NCI-H2171 treated with DMSO at 0.1 percent for 48 hours (cell line): ENCODE data around the gene CACNA1I.

Experiments
- DNase-seq: peaks from one replicate; lab custom pipeline; 2025; lab: John Stamatoyannopoulos, UW

Gene CACNA1I

GRCh38 chr22:39598017-39598965 is 27.7 kb downstream of the CACNA1I start:
- no peak for DNase-seq

DNA sequence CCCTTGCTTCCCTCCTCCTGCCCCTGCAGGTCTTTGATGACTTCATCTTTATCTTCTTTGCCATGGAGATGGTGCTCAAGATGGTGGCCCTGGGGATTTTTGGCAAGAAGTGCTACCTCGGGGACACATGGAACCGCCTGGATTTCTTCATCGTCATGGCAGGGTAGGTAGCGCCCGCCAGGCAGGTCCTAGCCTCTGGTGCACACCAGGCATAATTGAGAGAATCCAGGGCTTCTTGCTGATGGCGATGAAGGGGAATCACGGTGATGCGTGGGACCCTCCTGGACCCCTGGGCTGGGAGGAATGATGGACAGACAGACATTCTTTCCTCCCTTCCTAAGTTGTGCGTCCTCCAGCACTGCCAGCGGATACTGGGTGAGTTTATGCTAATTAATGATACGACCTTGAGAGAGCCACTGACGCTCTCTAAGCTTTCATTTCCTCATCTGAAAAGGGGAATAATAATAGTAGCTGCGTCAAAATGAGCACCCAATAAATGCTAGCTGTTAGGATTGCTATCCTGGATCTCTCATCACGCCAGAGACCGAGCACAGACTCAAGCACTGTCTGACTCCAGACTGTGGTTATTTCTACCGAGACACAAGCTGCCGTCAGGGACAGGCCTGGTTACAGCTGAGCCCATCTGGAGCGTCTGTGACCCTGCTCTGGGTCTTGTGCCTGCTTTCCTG is 30.1 kb downstream of the CACNA1I start:
- DNase-seq, result peak; percentile 24

DNA sequence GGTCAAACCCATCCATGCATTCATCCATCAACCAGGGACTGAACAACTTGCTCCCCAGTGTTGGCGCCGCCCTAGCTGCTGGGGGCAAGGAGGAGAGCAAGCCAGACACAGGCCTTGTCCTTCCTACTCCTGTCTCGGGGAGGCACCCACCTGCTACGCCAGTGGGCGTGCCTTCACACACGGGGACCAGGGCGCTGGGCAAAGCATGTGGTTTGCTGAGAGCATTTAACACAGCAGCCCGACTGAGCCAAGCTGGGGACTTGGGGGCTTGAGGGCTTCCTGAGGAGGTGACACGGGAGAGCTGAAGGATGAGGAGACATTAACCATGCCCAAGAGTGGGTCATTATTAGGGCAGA is 30.6 kb downstream of the CACNA1I start:
- no peak for DNase-seq

DNA sequence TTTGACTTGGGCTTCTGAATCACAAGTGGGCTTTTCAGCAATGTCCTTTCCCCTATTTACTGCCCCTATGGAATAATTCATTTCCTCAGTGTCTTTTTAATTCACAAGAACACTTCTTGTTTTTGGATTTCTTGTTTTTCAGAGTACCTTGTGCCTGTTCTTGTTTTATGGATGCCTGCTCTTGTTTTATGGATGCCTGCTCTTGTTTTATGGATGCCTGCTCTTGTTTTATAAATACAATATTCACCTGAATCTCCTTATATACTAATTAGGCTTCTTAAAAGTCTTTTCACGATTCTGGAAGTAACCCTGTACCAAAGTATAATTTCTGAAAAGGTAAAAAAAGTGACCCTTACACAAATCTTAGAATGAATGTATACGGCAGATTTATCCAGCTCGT is 32.8 kb downstream of the CACNA1I start:
- DNase-seq, result no peak

DNA sequence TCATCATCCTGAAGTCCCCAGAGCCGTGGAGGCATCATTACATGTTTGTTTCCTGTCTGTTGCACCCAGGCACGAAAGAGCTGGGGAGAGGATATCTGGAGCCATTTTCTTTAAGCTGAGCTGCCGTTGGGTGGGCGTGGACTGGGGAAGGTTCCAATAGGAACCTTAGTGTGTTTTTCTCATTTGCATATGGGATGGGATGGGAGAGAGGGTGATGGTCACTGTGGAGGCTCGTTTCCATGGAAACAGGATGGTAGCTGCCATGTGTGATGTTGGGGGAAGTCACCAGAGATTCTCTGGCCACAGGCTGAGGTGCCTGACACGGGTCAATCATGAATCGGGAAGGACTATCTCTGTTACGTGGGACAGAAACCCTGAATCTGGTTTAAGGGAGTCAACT is 39.7 kb downstream of the CACNA1I start:
- DNase-seq, result no peak

DNA sequence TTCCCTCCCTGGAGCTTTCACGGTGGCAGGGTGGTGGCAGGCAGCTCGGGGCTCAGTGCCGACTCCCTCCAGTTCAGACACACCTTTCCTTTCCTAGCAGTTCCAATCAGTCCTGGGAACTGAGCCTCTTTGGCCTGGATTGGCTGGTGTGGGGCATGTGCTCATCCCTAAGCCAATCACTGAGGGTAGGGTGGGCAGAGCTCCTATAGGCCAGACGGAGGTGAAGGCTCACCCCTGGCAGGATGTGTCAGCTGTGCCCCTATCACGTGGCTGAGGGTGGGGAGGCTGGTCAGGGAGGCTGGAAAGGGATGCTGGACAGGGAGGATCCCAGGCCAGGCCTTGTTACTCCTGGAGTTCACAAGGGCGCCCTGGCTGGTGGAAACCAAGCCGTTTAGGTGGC is 40.2 kb downstream of the CACNA1I start:
- no peak for DNase-seq

GRCh38 chr22:39611360-39611759 is 40.8 kb downstream of the CACNA1I start:
- no peak for DNase-seq

- no peak for DNase-seq
These were observed 42.4 kb downstream of the CACNA1I start for GRCh38 chr22:39612811-39613548.

DNA sequence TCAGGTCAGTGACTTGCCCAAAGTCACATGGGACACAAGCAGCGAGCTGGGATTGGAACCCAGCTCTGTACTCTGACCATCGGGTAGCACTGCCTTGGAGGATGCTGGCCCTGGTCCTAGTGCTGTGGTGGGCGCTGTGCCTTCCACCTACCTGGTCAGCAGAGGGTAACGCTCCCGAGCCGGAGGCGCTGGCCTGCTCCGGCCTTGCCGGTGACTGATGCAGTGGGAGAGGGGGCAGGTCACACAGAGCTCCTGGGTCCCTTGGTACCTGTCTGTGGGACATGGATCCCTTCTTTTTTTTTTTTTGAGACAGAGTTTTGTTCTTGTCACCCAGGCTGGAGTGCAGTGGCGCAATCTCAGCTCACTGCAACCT is 43.0 kb downstream of the CACNA1I start:
- no peak for DNase-seq

GRCh38 chr22:39614442-39614841 is 43.9 kb downstream of the CACNA1I start:
- no peak for DNase-seq

- DNase-seq, result no peak
These were observed 45.5 kb downstream of the CACNA1I start for GRCh38 chr22:39616051-39616450.

GRCh38 chr22:39616781-39617180 is 46.2 kb downstream of the CACNA1I start:
- DNase-seq, result no peak

- DNase-seq, result no peak
These were observed 46.8 kb downstream of the CACNA1I start for GRCh38 chr22:39617342-39617741.

- DNase-seq, result no peak
These were observed 47.6 kb downstream of the CACNA1I start for GRCh38 chr22:39617970-39618757.

- no peak for DNase-seq
These were observed 48.5 kb downstream of the CACNA1I start for GRCh38 chr22:39618996-39619530.

DNA sequence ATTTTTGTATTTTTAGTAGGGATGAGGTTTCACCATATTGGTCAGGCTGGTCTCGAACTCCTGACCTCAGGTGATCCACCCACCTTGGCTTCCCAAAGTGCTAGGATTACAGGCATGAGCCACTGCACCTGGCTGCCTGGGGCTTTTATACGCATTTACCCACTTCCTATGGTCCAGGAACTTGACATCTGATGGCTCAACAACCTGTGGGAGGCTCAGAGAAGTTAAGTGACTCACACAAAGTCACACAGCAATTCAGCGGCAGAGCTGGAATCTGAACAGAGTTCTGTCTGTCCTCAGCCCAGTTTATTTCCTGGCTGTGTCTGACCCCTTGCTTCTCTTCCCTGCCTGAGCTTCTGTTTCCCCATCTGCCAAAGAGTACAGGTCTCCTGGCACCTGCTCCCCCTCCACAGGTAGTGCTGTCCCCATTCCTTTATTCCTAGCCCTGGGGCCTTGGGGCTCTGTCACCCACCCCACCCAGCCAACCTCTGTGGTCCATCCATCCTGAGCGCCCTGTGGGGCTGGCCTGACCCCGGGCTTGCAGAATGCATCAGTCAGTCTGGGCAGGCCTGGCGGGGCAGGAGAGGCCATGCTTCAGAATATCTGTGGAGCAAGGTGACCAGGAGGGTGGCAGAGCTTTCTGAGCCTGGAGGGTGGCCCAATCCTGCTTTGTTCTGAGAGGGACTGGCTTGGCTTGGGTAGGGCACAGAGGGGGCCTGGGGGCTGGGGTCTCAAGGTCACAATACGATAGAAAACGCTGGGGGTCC is 50.6 kb downstream of the CACNA1I start:
- no peak for DNase-seq

DNA sequence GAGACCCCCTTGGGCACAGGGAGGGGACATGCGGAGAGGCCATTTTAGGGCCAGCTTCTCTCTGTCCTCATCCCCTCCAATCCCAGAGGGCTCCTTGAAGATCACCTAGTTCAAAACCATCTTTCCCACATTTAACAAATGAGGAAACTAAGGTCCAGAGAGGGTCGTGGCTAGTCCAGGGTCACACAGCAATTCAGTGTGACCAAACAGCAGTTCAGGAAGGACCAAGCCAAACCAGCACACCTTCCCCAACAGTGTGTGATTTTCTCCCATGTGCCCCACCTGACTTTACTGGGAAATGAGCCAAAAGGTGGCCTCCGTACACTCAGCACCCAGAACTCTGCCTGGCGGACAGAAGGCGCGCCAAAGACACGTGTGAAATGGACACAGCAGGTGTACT is 51.3 kb downstream of the CACNA1I start:
- no peak for DNase-seq

GRCh38 chr22:39622881-39623367 is 52.4 kb downstream of the CACNA1I start:
- DNase-seq, result no peak

- no peak for DNase-seq
These were observed 53.3 kb downstream of the CACNA1I start for GRCh38 chr22:39623603-39624500.

- DNase-seq, result no peak
These were observed 53.9 kb downstream of the CACNA1I start for GRCh38 chr22:39624501-39624821.
